ENCODE measurements around the gene SYT3.

GRCh38 chr19:50669302-50670101 lies 29.8 kb upstream of the SYT3 start:
- TF ChIP-seq CTCF (IDR thresholded peaks at IDR 0.05), result peak; percentile 25 to 63 (median 54)
- TF ChIP-seq POLR2A (IDR thresholded peaks at IDR 0.05), result no peak
